MM.1S (cell line): ENCODE measurements around the gene KHSRP.

ENCODE experiments used
- DNase-seq: peaks from one replicate; pipeline ENCODE4 v3.0.0-alpha.2; 2015
- H2AFZ ChIP-seq: fragments of 300-600 bp; sonication (generic); 2 replicates; pipeline ENCODE4 v1.6.0; 2016; ENCODE audit warnings: antibody characterized with exemption, low read length
- H3F3A ChIP-seq: fragments of 300-600 bp; sonication (generic); 2 replicates; pipeline ENCODE4 v1.6.1; 2016; ENCODE audit warnings: mild to moderate bottlenecking, antibody characterized with exemption, low read length, moderate library complexity, mixed read lengths; ENCODE audit not compliant: insufficient read depth
- H3K27ac ChIP-seq: fragments of 300-600 bp; sonication (generic); 2 replicates; pipeline ENCODE4 v1.5.1; 2016; ENCODE audit warnings: mild to moderate bottlenecking, low read length
- H3K27me3 ChIP-seq: fragments of 300-600 bp; sonication (generic); replicated peaks from 2 replicates; pipeline ENCODE4 v1.6.0; 2016; ENCODE audit warnings: low read length; ENCODE audit not compliant: insufficient read depth
- H3K36me3 ChIP-seq: fragments of 300-600 bp; sonication (generic); replicated peaks from 2 replicates; pipeline ENCODE4 v1.6.1; 2016; ENCODE audit warnings: mild to moderate bottlenecking, low read length, mixed read lengths; ENCODE audit not compliant: insufficient read depth
- H3K4me1 ChIP-seq: fragments of 300-600 bp; sonication (generic); 2 replicates; pipeline ENCODE4 v1.6.1; 2016; ENCODE audit warnings: low read length, mixed read lengths
- H3K4me2 ChIP-seq: fragments of 300-600 bp; sonication (generic); 2 replicates; pipeline ENCODE4 v1.6.0; 2016; ENCODE audit warnings: low read depth, low read length
- H3K4me3 ChIP-seq: fragments of 300-600 bp; sonication (generic); 2 replicates; pipeline ENCODE4 v1.5.1; 2016; ENCODE audit warnings: low read length, mixed read lengths
- H3K79me2 ChIP-seq: fragments of 300-600 bp; sonication (generic); 2 replicates; pipeline ENCODE4 v1.6.1; 2016; ENCODE audit warnings: mixed run types, low read length, mixed read lengths
- H3K9ac ChIP-seq: fragments of 300-600 bp; sonication (generic); 2 replicates; pipeline ENCODE4 v1.6.1; 2016; ENCODE audit warnings: low read length, mixed read lengths
- H3K9me2 ChIP-seq: fragments of 300-600 bp; sonication (generic); replicated peaks from 2 replicates; pipeline ENCODE4 v1.6.1; 2016; ENCODE audit warnings: mild to moderate bottlenecking, low read length, mixed read lengths; ENCODE audit not compliant: insufficient read depth
- H3K9me3 ChIP-seq: fragments of 300-600 bp; sonication (generic); replicated peaks from 2 replicates; pipeline ENCODE4 v1.6.1; 2016; ENCODE audit warnings: mild to moderate bottlenecking, low read length, mixed read lengths; ENCODE audit not compliant: insufficient read depth
- H4K20me1 ChIP-seq: fragments of 300-600 bp; sonication (generic); 2 replicates; pipeline ENCODE4 v1.6.1; 2016; ENCODE audit warnings: mild to moderate bottlenecking, low read length, moderate library complexity, mixed read lengths; ENCODE audit not compliant: insufficient read depth
- CTCF ChIP-seq: fragments of 300-600 bp; sonication (generic); IDR thresholded peaks from 2 replicates; pipeline ENCODE4 v1.5.1; 2016; ENCODE audit warnings: antibody characterized with exemption, low read length, mixed read lengths
- EZH2 ChIP-seq: fragments of 300-600 bp; sonication (generic); optimal IDR thresholded peaks from 2 replicates; pipeline ENCODE3; 2017; ENCODE audit warnings: low read depth, mild to moderate bottlenecking, antibody characterized with exemption, low read length, mixed read lengths
- EZH2phosphoT487 ChIP-seq: fragments of 300-600 bp; sonication (generic); IDR thresholded peaks from 2 replicates; pipeline ENCODE4 v1.6.1; 2018; ENCODE audit warnings: antibody characterized with exemption, low read length

The KHSRP gene

GRCh38 chr19:6466526-6467248 lies 42.1 kb upstream of the KHSRP start:
- Histone ChIP-seq H3K4me3 (no peak overlapping the region), H3K27ac (no peak overlapping the region), H3K9me2 (no peaks in the 10 kb centered on the region), H3K36me3 (no peaks in the 10 kb centered on the region), H3F3A (0 out of 2 replicates have a peak, but pooled peaks cover 4% of the 10 kb centered on the region), H3K4me1 (no peaks in the 10 kb centered on the region), H3K4me2 (no peak overlapping the region), H3K9me3 (no peaks in the 10 kb centered on the region), H3K79me2 (peaks cover 5% of the 10 kb centered on the region; the same call in 1 of the 2 replicates), H4K20me1 (no peaks in the 10 kb centered on the region), H3K27me3 (no peaks in the 10 kb centered on the region), H2AFZ (no peak overlapping the region), H3K9ac (no peak overlapping the region)
- TF ChIP-seq EZH2phosphoT487: no peak
- no peak for TF ChIP-seq CTCF
- no peak for TF ChIP-seq EZH2
- no peak for DNase-seq

GRCh38 chr19:6465663-6466062 lies 41.1 kb upstream of the KHSRP start:
- Histone ChIP-seq H3K4me2 (no peak overlapping the region), H3K9me3 (no peaks in the 10 kb centered on the region), H3K9me2 (no peaks in the 10 kb centered on the region), H3K27ac (no peak overlapping the region), H2AFZ (no peak overlapping the region), H3K9ac (no peak overlapping the region), H4K20me1 (no peaks in the 10 kb centered on the region), H3K36me3 (no peaks in the 10 kb centered on the region), H3K4me1 (no peaks in the 10 kb centered on the region), H3K79me2 (peaks cover 5% of the 10 kb centered on the region; the same call in 1 of the 2 replicates), H3F3A (peaks cover 7% of the 10 kb centered on the region), H3K4me3 (no peak overlapping the region), H3K27me3 (no peaks in the 10 kb centered on the region)
- TF ChIP-seq EZH2: no peak
- TF ChIP-seq CTCF: no peak
- TF ChIP-seq EZH2phosphoT487: no peak
- DNase-seq: no peak

- H3K9ac ChIP-seq: no peak overlapping the region
- H3K4me1 ChIP-seq: no peaks in the 10 kb centered on the region
- peaks cover 10% of the 10 kb centered on the region for H3F3A ChIP-seq
- no peaks in the 10 kb centered on the region for H4K20me1 ChIP-seq
- DNase-seq: no peak
- H2AFZ ChIP-seq: no peak overlapping the region
- no peaks in the 10 kb centered on the region for H3K9me2 ChIP-seq
- no peaks in the 10 kb centered on the region for H3K27me3 ChIP-seq
- H3K79me2 ChIP-seq: peaks cover 5% of the 10 kb centered on the region; the same call in 1 of the 2 replicates
- H3K4me3 ChIP-seq: peak overlapping the region; percentile 72; the same call in 1 of the 2 replicates
- H3K36me3 ChIP-seq: no peaks in the 10 kb centered on the region
- no peak overlapping the region for H3K27ac ChIP-seq
- no peaks in the 10 kb centered on the region for H3K9me3 ChIP-seq
- peak overlapping the region; percentile 71; the same call in 1 of the 2 replicates for H3K4me2 ChIP-seq
- no peak for TF ChIP-seq CTCF
- TF ChIP-seq EZH2phosphoT487: no peak
- TF ChIP-seq EZH2: no peak
Observed at GRCh38 chr19:6465006-6465405, 40.4 kb upstream of the KHSRP start.
